Measurements from ENCODE around the gene BRINP3.

- TF ChIP-seq EP300 (IDR thresholded peaks at IDR 0.05; ENCODE audit: low read depth), result no peak
- TF ChIP-seq, protein P1, sequence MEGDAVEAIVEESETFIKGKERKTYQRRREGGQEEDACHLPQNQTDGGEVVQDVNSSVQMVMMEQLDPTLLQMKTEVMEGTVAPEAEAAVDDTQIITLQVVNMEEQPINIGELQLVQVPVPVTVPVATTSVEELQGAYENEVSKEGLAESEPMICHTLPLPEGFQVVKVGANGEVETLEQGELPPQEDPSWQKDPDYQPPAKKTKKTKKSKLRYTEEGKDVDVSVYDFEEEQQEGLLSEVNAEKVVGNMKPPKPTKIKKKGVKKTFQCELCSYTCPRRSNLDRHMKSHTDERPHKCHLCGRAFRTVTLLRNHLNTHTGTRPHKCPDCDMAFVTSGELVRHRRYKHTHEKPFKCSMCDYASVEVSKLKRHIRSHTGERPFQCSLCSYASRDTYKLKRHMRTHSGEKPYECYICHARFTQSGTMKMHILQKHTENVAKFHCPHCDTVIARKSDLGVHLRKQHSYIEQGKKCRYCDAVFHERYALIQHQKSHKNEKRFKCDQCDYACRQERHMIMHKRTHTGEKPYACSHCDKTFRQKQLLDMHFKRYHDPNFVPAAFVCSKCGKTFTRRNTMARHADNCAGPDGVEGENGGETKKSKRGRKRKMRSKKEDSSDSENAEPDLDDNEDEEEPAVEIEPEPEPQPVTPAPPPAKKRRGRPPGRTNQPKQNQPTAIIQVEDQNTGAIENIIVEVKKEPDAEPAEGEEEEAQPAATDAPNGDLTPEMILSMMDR (IDR thresholded peaks at IDR 0.05), result no peak
These were observed 297.8 kb downstream of the BRINP3 start for GRCh38 chr1:190179817-190180216.

All from transverse colon (tissue), 3 donors.